DLD1 (cell line): ENCODE data around the gene XXYLT1.
"Not testable (repeated sequence)": the region's sequence is repeated elsewhere in the genome, so short reads cannot be mapped to it uniquely, and the experiment has no call there.

Experiments
- in situ Hi-C: cut with HindIII; loops from 2 replicates; pipeline ENCODE4 v1.10.0; 2017; ENCODE audit warnings: low sequenced_read_pairs

The XXYLT1 gene

GRCh38 chr3:195270817-195271409 is at the start of gene XXYLT1:
TSS of gene XXYLT1 (minus strand) at chr3:195271159. CDS start at chr3:195271058, 101 bp downstream.
- in situ Hi-C loops: no loop called here

GRCh38 chr3:195319060-195319459 is 48.1 kb upstream of the XXYLT1 start:
- in situ Hi-C loops: loop anchor here (25.0 kb wide), 2 partner anchors 118 to 193 kb away; partner anchors contain the start of gene ACAP2

DNA sequence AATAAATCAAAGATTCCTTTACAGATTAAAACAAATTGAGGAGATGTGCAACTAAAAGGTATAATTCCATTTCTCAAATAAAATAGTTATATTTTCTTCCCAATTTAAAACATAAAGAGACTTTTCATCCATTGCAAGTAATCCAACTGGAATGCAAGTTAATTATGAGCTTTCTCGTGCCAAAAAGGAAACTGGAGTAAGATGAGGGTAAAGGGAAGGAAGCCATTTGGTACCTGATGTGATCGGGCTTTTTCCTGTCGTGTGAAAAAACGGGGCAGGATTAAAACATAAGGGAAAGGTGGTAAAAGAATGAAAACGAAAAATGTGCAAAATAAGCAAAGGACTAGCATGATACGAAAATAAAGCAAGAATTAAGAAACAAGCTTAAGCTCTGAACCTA is 41.8 kb upstream of the XXYLT1 start:
- in situ Hi-C loops: loop anchor here (25.0 kb wide), 2 partner anchors 125 to 200 kb away; partner anchors contain the start of gene ACAP2

DNA sequence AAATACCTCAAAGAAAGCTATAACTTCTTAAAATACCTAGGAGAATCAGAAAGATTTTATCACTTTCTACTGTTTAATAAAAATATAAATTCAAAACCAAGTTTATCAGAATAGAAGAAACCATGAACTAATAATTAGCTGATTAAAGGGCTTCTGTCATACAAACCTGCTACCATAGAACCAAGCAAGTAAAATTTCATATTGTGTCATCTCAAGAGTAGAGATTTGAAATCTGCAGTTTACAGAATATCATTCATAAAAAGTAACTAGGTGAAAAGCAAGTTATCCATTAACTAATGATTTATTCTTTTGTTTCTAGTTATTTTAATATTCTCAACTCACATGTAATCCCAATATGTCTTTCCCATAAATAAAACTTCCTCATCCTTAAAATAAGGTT is 36.8 kb upstream of the XXYLT1 start:
- in situ Hi-C loops: loop anchor here (25.0 kb wide), 2 partner anchors 130 to 205 kb away; partner anchors contain the start of gene ACAP2

DNA sequence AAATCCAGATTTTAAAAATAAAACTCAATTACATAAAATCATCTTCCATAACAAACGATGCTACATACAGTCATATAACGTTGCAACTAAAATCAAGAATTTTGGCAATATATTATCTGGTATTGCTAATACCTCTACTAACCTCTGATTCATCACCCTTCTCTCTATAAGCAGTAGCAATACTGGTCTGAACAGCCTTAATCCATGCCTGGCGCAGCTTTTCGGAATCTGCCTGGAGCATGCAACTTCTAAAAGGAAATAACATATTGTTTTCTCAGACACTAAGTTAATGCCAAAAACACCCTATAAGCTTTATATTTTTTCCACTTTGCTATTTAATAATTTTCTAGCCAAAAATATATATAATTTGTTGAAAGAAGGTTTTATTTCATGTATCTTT is 35.4 kb upstream of the XXYLT1 start:
- in situ Hi-C loops: loop anchor here (25.0 kb wide), 2 partner anchors 131 to 206 kb away; partner anchors contain the start of gene ACAP2

- in situ Hi-C loops: loop anchor here (25.0 kb wide), 2 partner anchors 135 to 210 kb away; partner anchors contain the start of gene ACAP2
Measured at GRCh38 chr3:195302431-195302830, 31.5 kb upstream of the XXYLT1 start.

- in situ Hi-C loops: no loop called here
Measured at GRCh38 chr3:195297446-195297845, 26.5 kb upstream of the XXYLT1 start.

GRCh38 chr3:195296662-195297061 is 25.7 kb upstream of the XXYLT1 start:
- in situ Hi-C loops: no loop called here

- in situ Hi-C loops: no loop called here
Measured at GRCh38 chr3:195291121-195291520, 20.2 kb upstream of the XXYLT1 start.

DNA sequence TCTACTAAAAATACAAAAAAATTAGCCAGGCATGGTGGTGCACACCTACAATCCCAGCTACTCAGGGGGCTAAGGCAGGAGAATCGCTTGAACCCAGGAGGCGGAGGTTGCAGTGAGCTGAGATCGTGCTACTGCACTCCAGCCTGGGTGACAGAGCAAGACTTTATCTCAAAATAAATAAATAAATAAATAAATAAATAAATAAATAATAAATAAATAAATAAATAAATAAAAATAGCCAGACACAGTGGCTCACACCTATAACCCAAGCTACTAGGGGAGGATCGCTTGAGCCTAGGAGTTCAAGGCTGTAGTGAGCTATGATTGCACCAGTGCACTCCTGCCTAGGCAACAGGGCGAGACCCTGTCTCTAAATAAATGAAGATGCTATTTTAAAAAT is 19.7 kb upstream of the XXYLT1 start:
- in situ Hi-C loops: not testable (repeated sequence)

DNA sequence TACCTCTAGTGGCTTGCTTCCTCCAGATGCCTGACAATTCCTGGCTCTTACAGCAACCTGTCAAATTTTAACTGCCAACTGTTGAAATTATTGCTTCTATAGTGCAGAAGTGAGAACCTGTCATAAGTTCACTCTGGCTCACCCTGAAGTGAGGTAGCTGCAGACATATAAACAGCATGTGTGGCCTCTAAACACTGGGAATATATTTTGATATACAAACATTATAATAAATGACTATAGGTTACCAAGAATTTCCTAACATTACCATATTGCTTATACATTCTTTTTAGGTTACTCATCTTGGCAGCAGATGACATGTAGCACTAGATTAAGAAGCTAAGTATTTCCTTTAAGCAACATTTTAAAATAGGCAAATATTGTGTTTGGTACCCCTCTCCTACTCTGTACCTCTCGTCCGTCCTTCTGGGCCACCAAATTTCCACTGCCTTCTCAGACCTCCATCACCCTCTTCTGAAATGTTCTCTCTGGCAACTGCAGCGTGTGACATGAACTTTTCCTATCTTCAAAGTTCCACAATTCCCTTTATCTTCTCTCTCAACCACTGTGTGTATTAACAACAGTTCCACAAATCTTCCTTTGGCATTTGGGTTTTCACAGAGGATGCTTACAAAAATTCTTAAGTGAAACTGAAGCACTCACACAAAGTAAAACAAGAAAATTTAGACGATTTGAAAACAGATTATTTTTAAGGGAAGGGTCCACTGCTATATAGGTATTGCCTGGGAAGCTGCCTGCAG is 15.3 kb upstream of the XXYLT1 start:
- in situ Hi-C loops: no loop called here

DNA sequence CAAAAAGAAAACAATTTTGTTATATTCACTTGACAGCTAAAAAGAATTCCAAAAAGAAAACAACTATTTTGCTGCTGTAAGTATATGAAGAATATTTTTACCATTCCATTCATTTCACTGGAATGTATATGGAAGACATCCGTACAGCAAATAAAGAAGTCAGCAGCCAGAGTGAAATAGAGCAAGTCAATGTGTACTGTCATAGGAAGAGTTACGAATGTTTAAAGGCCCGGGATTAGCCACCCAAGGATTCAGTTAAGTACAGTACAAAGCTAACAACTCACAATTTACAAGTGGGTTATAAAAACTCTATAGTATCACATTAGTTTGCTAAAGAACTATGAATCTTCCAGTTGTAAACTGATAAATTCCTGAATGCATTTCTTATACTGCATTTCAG is 14.4 kb upstream of the XXYLT1 start:
- in situ Hi-C loops: no loop called here

DNA sequence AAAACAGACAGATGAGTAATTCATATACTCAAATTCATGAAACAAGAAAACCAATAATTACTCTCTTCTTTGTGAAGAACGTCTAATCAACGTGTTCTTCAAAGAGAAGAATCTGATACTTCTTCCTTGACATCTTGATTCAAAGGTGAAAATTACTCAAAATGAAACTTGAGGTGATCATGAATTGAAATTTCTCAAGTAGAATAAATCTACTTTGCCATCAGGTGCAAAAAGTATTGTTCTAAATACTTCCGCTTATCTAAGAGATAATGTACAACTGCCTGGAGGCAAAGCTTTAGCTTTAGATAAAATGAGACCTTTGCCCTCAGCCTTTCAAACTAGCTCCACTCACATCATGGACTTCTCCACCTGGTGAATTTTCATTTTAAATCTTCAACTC is 13.9 kb upstream of the XXYLT1 start:
- in situ Hi-C loops: no loop called here

DNA sequence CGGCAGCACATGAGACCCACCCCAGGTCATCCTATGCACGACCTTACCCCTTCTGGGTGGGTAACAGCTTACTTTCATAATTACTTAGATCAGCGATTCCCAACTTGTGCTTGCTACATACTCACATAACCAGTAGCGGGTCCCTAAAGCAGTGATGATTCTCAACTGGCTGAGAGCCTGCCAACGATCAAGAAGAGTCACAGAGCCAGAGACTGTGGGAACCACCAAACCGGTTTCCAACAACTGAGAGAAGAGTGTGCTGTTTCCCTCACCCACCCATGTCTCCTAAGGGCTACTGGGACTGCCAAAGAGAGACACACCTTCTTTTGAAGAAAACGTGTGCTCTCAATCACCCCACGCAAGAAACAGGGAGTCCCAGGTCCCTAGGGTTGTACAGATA is 12.0 kb upstream of the XXYLT1 start:
- in situ Hi-C loops: no loop called here

DNA sequence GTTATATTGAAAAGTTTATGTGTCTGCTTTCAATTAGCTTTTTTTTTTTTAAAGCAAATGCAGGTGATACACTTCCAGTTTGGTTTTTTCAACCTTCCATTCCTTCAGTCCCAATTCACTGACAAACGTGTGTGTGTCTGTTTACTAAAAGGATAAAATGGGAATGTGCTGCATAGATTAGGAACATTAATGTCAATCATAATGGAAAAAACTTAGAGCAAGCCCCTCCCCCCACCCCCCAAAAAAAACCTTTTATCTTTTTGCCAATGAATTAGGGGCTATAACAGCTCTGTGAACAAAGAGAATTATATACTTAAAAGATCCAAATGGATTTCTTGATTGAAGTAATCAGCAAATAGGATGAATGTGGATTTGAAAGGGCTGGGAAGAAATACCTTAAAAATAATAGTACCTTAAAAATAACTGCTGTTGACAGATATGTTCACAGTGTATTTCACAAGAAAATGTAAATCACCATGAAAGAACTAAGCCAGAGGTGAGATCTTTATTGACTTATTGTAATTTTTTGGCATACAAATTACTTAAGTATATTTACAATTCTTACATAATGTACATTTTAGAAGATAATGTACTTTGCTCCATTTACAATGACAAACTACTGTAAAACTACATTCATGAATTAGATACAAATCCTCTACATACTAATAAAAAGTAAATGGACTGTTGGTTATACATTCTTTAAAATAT is 3.5 kb upstream of the XXYLT1 start:
- in situ Hi-C loops: no loop called here

DNA sequence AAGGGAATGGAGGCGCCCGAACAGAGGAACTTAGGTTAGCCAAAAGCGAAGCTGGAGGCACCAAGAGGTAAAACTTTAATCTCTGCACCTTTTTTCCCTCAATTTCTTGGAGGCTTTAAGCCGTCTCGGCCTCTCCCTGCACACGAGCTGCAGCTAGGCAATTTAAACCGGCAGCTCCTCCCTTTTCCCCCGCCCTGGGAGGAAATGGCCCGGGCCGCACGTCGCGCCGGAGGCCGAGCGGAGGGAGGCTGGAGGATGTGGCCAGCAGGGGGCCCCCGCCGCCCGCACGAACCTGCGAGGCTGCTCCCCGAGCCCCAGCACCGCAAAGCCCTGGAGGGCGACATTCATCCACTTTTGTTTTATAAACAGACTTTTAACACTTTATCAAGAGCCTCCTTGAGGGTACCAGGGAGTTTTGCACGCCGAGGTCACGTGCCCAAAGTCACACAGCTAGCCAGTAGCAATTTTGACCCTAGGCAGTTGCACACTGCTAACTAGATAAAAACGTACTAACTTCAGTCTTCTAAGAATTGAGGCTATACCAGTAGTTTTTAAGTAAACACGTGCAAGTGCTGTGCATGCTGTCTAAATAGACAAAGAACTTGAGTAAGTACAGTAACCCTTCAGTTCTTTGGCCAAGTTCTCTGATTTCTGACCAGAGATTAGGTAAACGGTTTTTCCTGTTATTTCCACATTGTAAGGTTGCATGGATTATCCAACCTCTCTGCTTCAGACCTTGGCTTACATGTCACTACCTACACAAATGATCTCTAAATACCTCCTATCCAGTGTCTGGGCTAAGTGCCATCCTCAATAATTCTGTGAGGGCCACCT is 668 bp upstream of the XXYLT1 start:
- in situ Hi-C loops: no loop called here

DNA sequence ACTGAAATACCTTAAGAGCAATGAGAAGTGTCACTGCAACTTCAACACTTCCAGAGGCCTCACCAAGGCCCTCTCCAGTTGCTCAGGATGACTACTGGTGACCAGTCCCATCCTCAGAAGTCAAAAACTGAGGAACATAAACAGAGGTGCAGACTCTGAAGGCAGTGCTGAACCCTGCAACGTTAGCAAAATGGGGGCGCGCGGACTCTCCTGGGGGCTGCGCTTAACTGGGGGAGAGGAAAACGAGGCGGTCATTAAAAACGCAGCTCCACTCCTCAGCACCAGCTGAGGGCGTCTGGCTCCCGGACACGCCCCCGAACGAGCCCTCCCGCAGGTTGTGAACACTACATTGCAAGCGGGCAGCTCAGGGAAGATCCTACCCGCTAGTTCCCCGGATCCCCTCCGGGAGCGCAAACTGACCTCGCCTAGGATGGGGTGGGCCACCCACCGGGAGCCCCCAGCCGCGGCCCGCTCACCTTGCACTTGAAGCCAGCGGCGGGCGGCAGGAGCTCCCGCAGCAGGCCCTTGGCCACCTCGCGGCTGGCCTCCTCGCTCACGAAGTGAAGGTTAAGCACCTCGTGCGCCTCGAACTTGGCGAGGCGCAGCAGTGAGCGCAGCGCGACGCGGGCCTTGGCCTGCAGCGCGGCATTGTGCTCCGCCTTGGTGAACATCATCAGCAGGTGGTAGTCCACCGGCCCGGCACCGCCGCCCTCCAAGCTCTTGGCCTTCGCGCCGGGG is 711 bp downstream of the XXYLT1 start:
- in situ Hi-C loops: no loop called here

- in situ Hi-C loops: no loop called here
Measured at GRCh38 chr3:195269375-195270078, 1.4 kb downstream of the XXYLT1 start.

- in situ Hi-C loops: no loop called here
Measured at GRCh38 chr3:195268576-195269309, 2.2 kb downstream of the XXYLT1 start.
